Adrenal gland (tissue), 12 donors: Measurements from ENCODE around the gene VEGFC. TPM values are rescaled to one million over a fixed set of nuclear protein-coding genes. Genes with fewer than 3 reads are reported as not detected.

ENCODE experiments used
- DNase-seq, 7 donors: peaks; one replicate each; pipeline ENCODE4 v3.0.0-alpha.2; 2019 to 2020
- H3K27ac ChIP-seq, 5 donors: fragments of 200-600 bp; sonication (generic) in 4 of 5; 1 replicate in 3 of 5; 2 replicates in 2 of 5; pipeline versions ENCODE4 v1.5.1 to v1.8.0; 2016 to 2020; ENCODE audit warnings: mild to moderate bottlenecking in 1 of 5
- H3K27me3 ChIP-seq: fragments of 200-600 bp; 2 replicates; pipeline ENCODE4 v1.8.0; 2021
- H3K36me3 ChIP-seq, 2 donors: fragments of 200-600 bp; replicated peaks in 1 of 2; 1 replicate in 1 of 2; 2 replicates in 1 of 2; pipeline versions ENCODE4 v1.5.1 to v1.8.0; 2018 to 2022
- H3K4me1 ChIP-seq, 2 donors: fragments of 200-600 bp; replicated peaks in 1 of 2; 1 replicate in 1 of 2; 2 replicates in 1 of 2; pipeline versions ENCODE4 v1.5.1 to v1.8.0; 2018 to 2021
- H3K4me3 ChIP-seq, 4 donors: fragments of 200-600 bp; sonication (generic) in 3 of 4; one replicate each; pipeline ENCODE4 v1.5.1; 2016 to 2018
- H3K9me3 ChIP-seq, 3 donors: fragments of 200-600 bp; sonication (generic) in 1 of 3; replicated peaks in 1 of 3; 1 replicate in 2 of 3; 2 replicates in 1 of 3; pipeline versions ENCODE4 v1.5.1 to v1.8.0; 2016 to 2021
- CTCF ChIP-seq, 6 experiments: fragments of 450-650 bp in 4 of 6; fragments of 200-600 bp in 2 of 6; sonication (generic) in 1 of 6; IDR thresholded peaks; 1 replicate in 5 of 6; 2 replicates in 1 of 6; pipeline versions ENCODE4 v1.5.1 to v1.8.0; 2016 to 2021; ENCODE audit warnings: antibody characterized with exemption in 6 of 6, mild to moderate bottlenecking in 2 of 6, moderate library complexity in 1 of 6
- POLR2A ChIP-seq, 2 donors: fragments of 450-650 bp; IDR thresholded peaks; one replicate each; pipeline ENCODE4 v1.6.1; 2017; ENCODE audit warnings: antibody characterized with exemption in 2 of 2, mild to moderate bottlenecking in 2 of 2, moderate library complexity in 1 of 2
- WGBS, 4 donors: extraction: QIAGEN DNeasy Blood & Tissue Kit in 2 of 4; methylation state at CpG; one replicate each; pipeline versions ENCODE4 v1.1.5 to v1.1.7; 2013 to 2017; 5-methylcytosine and 5-hydroxymethylcytosine counted together
- intact Hi-C, 2 donors: fragments of 100-400 bp; cut with DNase I; formaldehyde crosslinking; loops; one replicate each; pipeline versions ENCODE4 v1.14.1 to v1.15.0; 2022 to 2023
- polyA plus RNA-seq, 3 donors: library from polyadenylated mRNA; stranded (reverse); fragments of 200-250 nt in 2 of 3; fragments of 350-450 nt in 1 of 3; fragmentation: Illumina TruSeq in 1 of 3; extraction: RNeasy Lipid Tissue Mini Kit (QIAGEN cat#74804) in 1 of 3; gene quantifications; one replicate each; pipeline ENCODE4 v1.2.3, GENCODE V29; 2013 to 2014
- total RNA-seq, 9 donors: library from RNA; depleted of rRNA in 4 of 9; stranded (reverse); fragments of >200 nt in 4 of 9; fragments of 120-200 nt in 1 of 9; fragmentation: NEBNext Ultra II Directional in 1 of 9; extraction: Animal tissue kit (Norgen Biotek cat#: 25700) in 1 of 9; gene quantifications; one replicate each; pipeline versions ENCODE4 v1.1.0 to v1.2.4, GENCODE V29; 2013 to 2023
- donor health status: healthy with polysubstance abuse.
- donor health status: Bipolar disorder and iron deficiency.
- donor health status: DM: yes; HTN: yes; CAD: no.
- donor health status: DM: no; HTN: no; CAD: no.
- donor health status: DM: no; HTN: no; CAD: no.
- donor health status: DM: yes; HTN: yes; CAD: no.

Gene VEGFC
- total and polyA plus RNA-seq, 12 donors = 2.9 to 30.7 (median 8.2) TPM

- H3K9me3 ChIP-seq = no peaks in the 10 kb centered on the region
- WGBS, 4 donors = 40 to 53% (median 46%) methylated on average over 2 of the region's 2 CpGs
- intact Hi-C loops = no loop called here
- peaks cover 0 to 15% of the 10 kb centered on the region in 2 donors for H3K4me1 ChIP-seq
- no peak overlapping the region for H3K27ac ChIP-seq
- H3K27me3 ChIP-seq = no peaks in the 10 kb centered on the region
- no peak for TF ChIP-seq CTCF (IDR thresholded peaks at IDR 0.05)
- no peak for TF ChIP-seq POLR2A (IDR thresholded peaks at IDR 0.05)
- no peak overlapping the region for H3K4me3 ChIP-seq
- no peaks in the 10 kb centered on the region for H3K36me3 ChIP-seq
- DNase-seq = no peak
Observed at GRCh38 chr4:176735300-176735699, 57.4 kb downstream of the VEGFC start.

GRCh38 chr4:176734461-176734860 is 58.3 kb downstream of the VEGFC start:
- no peak for DNase-seq
- intact Hi-C loops = no loop called here
- Histone ChIP-seq H3K4me1 (peaks cover 0 to 19% of the 10 kb centered on the region in 2 donors), H3K36me3 (no peaks in the 10 kb centered on the region), H3K27me3 (no peaks in the 10 kb centered on the region), H3K27ac (no peak overlapping the region), H3K9me3 (no peaks in the 10 kb centered on the region), H3K4me3 (no peak overlapping the region)
- TF ChIP-seq CTCF (IDR thresholded peaks at IDR 0.05) (no peak), POLR2A (IDR thresholded peaks at IDR 0.05) (no peak)
- whole genome bisulfite sequencing, 4 donors = 40 to 55% (median 55%) methylated on average over 4 of the region's 4 CpGs

GRCh38 chr4:176729489-176729888 is 63.2 kb downstream of the VEGFC start:
- TF ChIP-seq CTCF (IDR thresholded peaks at IDR 0.05) (no peak), POLR2A (IDR thresholded peaks at IDR 0.05) (no peak)
- Histone ChIP-seq H3K4me3 (no peak overlapping the region), H3K36me3 (no peaks in the 10 kb centered on the region), H3K9me3 (no peaks in the 10 kb centered on the region), H3K4me1 (peaks cover 0 to 28% of the 10 kb centered on the region in 2 donors), H3K27me3 (no peaks in the 10 kb centered on the region), H3K27ac (no peak overlapping the region)
- WGBS, 4 donors = 50 to 65% (median 53%) methylated on average over 3 of the region's 3 CpGs
- peak in 2 of 7 donors; percentile 3 to 19 for DNase-seq
- intact Hi-C loops = no loop called here

GRCh38 chr4:176726803-176727202 is 65.9 kb downstream of the VEGFC start:
- intact Hi-C loops = no loop called here
- no peaks in the 10 kb centered on the region for H3K36me3 ChIP-seq
- peaks cover 0 to 24% of the 10 kb centered on the region in 2 donors for H3K4me1 ChIP-seq
- H3K4me3 ChIP-seq = no peak overlapping the region
- no peak for TF ChIP-seq CTCF (IDR thresholded peaks at IDR 0.05)
- TF ChIP-seq POLR2A (IDR thresholded peaks at IDR 0.05) = no peak
- H3K27ac ChIP-seq = peak overlapping the region in 1 of 5 donors; percentile 27
- no peaks in the 10 kb centered on the region for H3K9me3 ChIP-seq
- WGBS, 4 donors = 53 to 73% (median 58%) methylated on average over 8 of the region's 8 CpGs
- DNase-seq = peak in 1 of 7 donors; percentile 15
- H3K27me3 ChIP-seq = no peaks in the 10 kb centered on the region
